Measurements from ENCODE around the gene RFLNA. TPM values are rescaled to one million over a fixed set of nuclear protein-coding genes. Genes with fewer than 3 reads are reported as not detected.

RFLNA gene
- total RNA-seq, 2 donors from 2014 or later, result 2.0 to 6.5 TPM

DNA sequence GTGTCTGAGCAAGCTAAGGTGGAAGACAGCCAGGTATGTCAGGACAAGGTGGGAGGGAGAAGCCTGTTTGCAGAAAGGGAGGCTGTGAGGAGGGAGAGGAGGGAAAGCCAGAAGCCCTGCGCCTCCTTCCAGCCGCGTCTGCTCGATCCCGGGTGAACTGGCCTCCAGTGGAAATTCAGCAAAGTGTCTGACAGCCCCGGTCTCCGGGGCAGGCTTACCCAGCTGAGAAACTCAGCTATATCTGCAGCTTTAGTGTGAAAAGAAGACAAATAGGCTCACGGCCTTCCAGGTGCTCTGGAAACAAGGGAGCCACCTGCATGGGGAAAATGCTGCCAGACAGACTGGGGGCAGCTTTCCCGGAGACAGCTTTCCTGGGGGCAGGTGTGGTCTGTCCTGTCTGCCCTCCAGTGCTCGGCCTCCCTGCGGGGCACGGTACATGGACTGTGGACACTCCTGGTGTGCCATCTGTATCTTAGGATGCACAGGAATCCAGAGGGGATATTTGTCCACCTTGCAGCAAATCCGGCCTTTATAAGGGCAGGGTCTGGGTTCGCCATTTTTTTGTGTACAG is 6.3 kb downstream of the RFLNA start:
- no peak overlapping the region for H3K27ac ChIP-seq
- H3K4me3 ChIP-seq, result no peak overlapping the region
- TF ChIP-seq, protein P1, sequence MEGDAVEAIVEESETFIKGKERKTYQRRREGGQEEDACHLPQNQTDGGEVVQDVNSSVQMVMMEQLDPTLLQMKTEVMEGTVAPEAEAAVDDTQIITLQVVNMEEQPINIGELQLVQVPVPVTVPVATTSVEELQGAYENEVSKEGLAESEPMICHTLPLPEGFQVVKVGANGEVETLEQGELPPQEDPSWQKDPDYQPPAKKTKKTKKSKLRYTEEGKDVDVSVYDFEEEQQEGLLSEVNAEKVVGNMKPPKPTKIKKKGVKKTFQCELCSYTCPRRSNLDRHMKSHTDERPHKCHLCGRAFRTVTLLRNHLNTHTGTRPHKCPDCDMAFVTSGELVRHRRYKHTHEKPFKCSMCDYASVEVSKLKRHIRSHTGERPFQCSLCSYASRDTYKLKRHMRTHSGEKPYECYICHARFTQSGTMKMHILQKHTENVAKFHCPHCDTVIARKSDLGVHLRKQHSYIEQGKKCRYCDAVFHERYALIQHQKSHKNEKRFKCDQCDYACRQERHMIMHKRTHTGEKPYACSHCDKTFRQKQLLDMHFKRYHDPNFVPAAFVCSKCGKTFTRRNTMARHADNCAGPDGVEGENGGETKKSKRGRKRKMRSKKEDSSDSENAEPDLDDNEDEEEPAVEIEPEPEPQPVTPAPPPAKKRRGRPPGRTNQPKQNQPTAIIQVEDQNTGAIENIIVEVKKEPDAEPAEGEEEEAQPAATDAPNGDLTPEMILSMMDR (IDR thresholded peaks at IDR 0.05), result no peak
- no peaks in the 10 kb centered on the region for H3K27me3 ChIP-seq (replicated peaks; ENCODE audit: insufficient read depth)
- DNase-seq (ENCODE audit: low spot score), result no peak
- peaks cover 9 to 13% of the 10 kb centered on the region in 2 donors for H3K4me1 ChIP-seq (ENCODE audit: control insufficient read depth in 1 of 2, low read depth in 2 of 2)
- ATAC-seq (ENCODE audit: insufficient number of reproducible peaks, low FRiP score, low read depth), result no peak
- H3K36me3 ChIP-seq, result no peaks in the 10 kb centered on the region
- no peaks in the 10 kb centered on the region for H3K9me3 ChIP-seq

DNA sequence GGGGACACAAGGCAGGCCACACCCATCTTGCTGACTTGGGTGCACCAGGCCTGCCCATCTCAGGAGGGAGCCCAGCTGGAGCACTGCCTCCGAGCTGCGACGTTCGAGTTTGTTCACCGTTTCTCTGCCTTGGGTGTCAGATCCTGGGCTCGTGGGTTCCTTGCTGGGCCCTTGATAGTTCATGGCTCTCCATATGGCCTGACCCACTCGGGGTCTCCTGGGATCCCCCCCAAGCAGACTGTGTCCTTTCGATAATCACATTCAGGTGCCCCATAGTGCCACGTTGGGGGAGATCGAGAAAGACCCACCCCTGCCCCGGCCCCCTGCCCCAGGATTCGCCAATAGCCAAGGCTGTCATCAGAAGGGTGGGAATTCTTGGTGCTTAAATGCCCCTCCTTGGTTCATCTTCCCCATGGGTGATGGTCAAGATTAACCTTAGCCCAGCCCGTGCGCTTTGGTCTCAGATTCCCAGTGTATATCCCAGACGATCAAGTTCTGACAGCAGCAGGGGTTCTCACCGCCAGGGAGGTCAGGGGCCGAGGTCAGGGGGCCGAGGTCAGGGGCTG is 7.4 kb downstream of the RFLNA start:
- ATAC-seq (ENCODE audit: insufficient number of reproducible peaks, low FRiP score, low read depth) (no peak), DNase-seq (ENCODE audit: low spot score) (no peak)
- no peak overlapping the region for H3K27ac ChIP-seq
- H3K27me3 ChIP-seq (replicated peaks; ENCODE audit: insufficient read depth), result no peaks in the 10 kb centered on the region
- H3K4me3 ChIP-seq, result no peak overlapping the region
- H3K36me3 ChIP-seq, result no peaks in the 10 kb centered on the region
- no peaks in the 10 kb centered on the region for H3K9me3 ChIP-seq
- TF ChIP-seq, protein P1 (IDR thresholded peaks at IDR 0.05), result no peak
- H3K4me1 ChIP-seq (ENCODE audit: control insufficient read depth in 1 of 2, low read depth in 2 of 2), result peaks cover 2 to 3% of the 10 kb centered on the region in 2 donors

DNA sequence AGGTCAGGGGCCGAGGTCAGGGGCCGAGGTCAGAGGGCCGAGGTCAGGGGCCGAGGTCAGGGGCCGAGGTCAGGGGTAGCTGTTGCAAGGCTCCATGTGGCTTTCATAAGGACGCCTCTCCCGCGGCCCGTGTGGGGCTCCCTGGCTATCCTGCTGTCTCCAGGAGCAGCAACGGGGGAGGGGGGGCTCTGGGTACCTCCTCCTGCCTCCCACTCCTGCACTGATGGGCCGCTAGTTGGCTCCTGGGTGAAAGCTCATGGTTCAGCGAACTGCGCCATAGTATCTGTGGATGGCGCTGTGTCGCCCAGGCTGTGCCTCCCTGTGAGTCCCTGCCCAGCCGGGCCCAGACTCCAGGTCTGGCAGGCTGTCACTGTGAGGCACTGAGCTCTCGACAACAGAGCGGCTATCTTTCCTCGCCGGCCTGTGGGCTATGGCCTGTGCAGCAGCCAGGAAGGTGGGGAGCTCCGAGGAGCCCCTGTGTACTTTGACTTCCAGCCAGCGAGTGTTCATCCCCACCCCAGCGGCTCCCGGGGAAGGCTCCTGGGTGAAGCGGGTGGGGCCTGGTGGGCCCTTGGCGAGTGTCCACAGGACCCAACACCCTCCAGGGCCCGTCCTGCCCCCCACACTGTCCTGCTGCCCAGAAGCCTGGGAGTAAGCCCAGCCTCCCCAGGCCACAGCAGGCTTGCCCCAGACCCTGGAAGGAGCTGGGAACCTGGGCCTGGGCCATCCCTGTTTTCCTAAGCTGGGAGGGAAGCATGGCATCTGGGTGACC is 8.1 kb downstream of the RFLNA start:
- DNase-seq (ENCODE audit: low spot score) (no peak), ATAC-seq (ENCODE audit: insufficient number of reproducible peaks, low FRiP score, low read depth) (no peak)
- Histone ChIP-seq H3K27ac (no peak overlapping the region), H3K4me3 (no peak overlapping the region), H3K36me3 (no peaks in the 10 kb centered on the region), H3K4me1 (ENCODE audit: control insufficient read depth in 1 of 2, low read depth in 2 of 2) (no peaks in the 10 kb centered on the region), H3K27me3 (replicated peaks; ENCODE audit: insufficient read depth) (no peaks in the 10 kb centered on the region), H3K9me3 (no peaks in the 10 kb centered on the region)
- TF ChIP-seq, protein P1 (IDR thresholded peaks at IDR 0.05), result no peak

DNA sequence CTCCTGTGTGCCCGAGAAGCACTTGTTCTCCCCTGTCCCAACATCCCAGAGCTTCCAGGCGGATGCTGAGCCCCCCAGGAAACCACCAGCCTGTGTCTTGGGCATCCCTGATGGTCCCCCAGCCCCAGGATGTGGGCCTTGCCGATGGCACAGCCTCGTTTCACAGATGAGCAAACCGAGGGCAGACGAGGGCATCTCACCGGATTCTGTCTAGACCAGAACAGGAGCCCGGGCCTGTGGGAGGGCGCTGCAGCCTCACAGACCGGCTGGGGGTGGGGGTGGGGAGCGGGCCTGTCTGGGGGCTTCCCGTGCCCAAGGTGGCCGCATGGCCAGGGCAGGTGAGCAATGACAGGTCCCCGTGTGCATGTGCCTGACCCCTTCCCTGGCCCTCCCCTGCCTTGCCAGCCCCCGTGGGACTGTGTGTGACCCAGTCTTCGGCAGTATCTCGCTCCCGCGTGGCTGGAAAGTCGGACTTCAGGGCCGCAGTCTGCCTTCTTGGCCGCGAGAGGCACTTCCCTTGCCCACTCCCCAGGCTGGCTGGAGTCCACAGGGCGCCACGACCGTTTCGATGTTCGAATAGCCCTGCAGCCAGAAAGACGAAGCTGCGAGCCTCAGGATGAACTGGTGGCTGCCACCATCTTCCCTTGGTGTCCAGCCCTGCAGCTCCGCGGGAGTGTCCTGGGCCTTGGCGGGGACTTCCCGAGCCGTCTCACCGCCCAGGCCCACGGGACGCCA is 8.9 kb downstream of the RFLNA start:
- DNase-seq (ENCODE audit: low spot score) (no peak), ATAC-seq (ENCODE audit: insufficient number of reproducible peaks, low FRiP score, low read depth) (no peak)
- no peaks in the 10 kb centered on the region for H3K36me3 ChIP-seq
- H3K9me3 ChIP-seq, result no peaks in the 10 kb centered on the region
- H3K4me3 ChIP-seq, result no peak overlapping the region
- no peaks in the 10 kb centered on the region for H3K4me1 ChIP-seq (ENCODE audit: control insufficient read depth in 1 of 2, low read depth in 2 of 2)
- no peak overlapping the region for H3K27ac ChIP-seq
- no peaks in the 10 kb centered on the region for H3K27me3 ChIP-seq (replicated peaks; ENCODE audit: insufficient read depth)
- TF ChIP-seq, protein P1 (IDR thresholded peaks at IDR 0.05), result no peak

DNA sequence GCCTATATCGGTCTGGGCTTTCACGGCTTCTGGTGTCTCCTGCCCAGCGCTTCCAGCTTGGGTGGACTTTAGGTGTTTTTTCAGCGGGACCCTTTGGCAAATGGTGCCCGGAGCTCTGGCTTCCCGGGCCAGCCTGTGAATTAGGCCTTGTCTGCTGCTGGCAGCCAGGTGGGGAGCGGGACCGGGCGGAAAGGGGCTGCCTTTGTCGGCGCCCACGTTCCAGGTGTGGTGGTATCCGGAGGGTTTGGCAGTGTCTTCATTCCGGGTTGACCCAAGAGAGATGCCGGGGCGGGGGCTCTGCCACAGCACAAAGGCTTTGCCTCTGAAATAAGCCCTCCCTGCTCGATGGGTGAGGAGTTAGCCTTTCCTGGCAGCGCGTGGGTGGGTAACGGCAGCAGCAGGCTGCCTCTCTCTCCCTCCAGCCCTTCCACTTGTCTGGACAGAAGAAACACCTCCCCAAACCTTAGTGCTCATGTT is 9.5 kb downstream of the RFLNA start:
- Histone ChIP-seq H3K27ac (no peak overlapping the region), H3K9me3 (no peaks in the 10 kb centered on the region), H3K4me3 (no peak overlapping the region), H3K4me1 (ENCODE audit: control insufficient read depth in 1 of 2, low read depth in 2 of 2) (no peaks in the 10 kb centered on the region), H3K36me3 (no peaks in the 10 kb centered on the region), H3K27me3 (replicated peaks; ENCODE audit: insufficient read depth) (no peaks in the 10 kb centered on the region)
- DNase-seq (ENCODE audit: low spot score) (no peak), ATAC-seq (ENCODE audit: insufficient number of reproducible peaks, low FRiP score, low read depth) (no peak)
- TF ChIP-seq, protein P1 (IDR thresholded peaks at IDR 0.05), result no peak

Data from thoracic aorta (tissue), 2 donors.